Esophagus muscularis mucosa (tissue), 4 donors: Measurements from ENCODE around the gene KIF5C. TPM values are rescaled to one million over a fixed set of nuclear protein-coding genes. Genes with fewer than 3 reads are reported as not detected.

Experiments used
- DNase-seq: peaks from one replicate; pipeline ENCODE4 v3.0.0-alpha.2; 2017; ENCODE audit errors: extremely low spot score
- H3K27ac ChIP-seq, 4 donors: fragments of 200-600 bp; sonication (generic); replicated peaks in 1 of 4; 1 replicate in 3 of 4; 2 replicates in 1 of 4; pipeline ENCODE4 v1.5.1; 2016 to 2019; ENCODE audit warnings: mild to moderate bottlenecking in 1 of 4
- H3K27me3 ChIP-seq, 4 donors: fragments of 200-600 bp; sonication (generic); one replicate each; pipeline versions ENCODE4 v1.5.1 to v1.6.0; 2016 to 2019
- H3K36me3 ChIP-seq, 4 donors: fragments of 200-600 bp; sonication (generic); one replicate each; pipeline ENCODE4 v1.5.1; 2016 to 2019
- H3K4me1 ChIP-seq, 4 donors: fragments of 200-600 bp; sonication (generic); one replicate each; pipeline ENCODE4 v1.5.1; 2016 to 2019
- H3K4me3 ChIP-seq, 4 donors: fragments of 200-600 bp; sonication (generic); 1 replicate in 2 of 4; 2 replicates in 2 of 4; pipeline ENCODE4 v1.5.1; 2016 to 2019; ENCODE audit warnings: mild to moderate bottlenecking in 4 of 4, moderate library complexity in 1 of 4
- H3K9me3 ChIP-seq, 4 donors: fragments of 200-600 bp; sonication (generic); 1 replicate in 3 of 4; 2 replicates in 1 of 4; pipeline ENCODE4 v1.5.1; 2016 to 2019
- CTCF ChIP-seq, 3 experiments: fragments of 200-600 bp in 2 of 3; fragments of 450-650 bp in 1 of 3; sonication (generic) in 2 of 3; IDR thresholded peaks; one replicate each; pipeline ENCODE4 v1.5.1; 2017 to 2019; ENCODE audit warnings: antibody characterized with exemption in 3 of 3, mild to moderate bottlenecking in 2 of 3, moderate library complexity in 1 of 3
- EP300 ChIP-seq: sonication (generic); formaldehyde crosslinking; IDR thresholded peaks from one replicate; pipeline ENCODE4 v1.6.1; 2017; ENCODE audit warnings: antibody characterized with exemption
- POLR2A ChIP-seq: fragments of 450-650 bp; IDR thresholded peaks from one replicate; pipeline ENCODE4 v1.6.1; 2017; ENCODE audit warnings: antibody characterized with exemption, moderate library complexity, mild to moderate bottlenecking, low read depth
- POLR2AphosphoS5 ChIP-seq, 2 donors: sonication (generic); formaldehyde crosslinking; IDR thresholded peaks; one replicate each; pipeline ENCODE4 v1.6.1; 2017; ENCODE audit warnings: antibody characterized with exemption in 2 of 2
- WGBS: methylation state at CpG from one replicate; pipeline ENCODE4 v1.1.5; 2018; 5-methylcytosine and 5-hydroxymethylcytosine counted together
- intact Hi-C: fragments of 100-400 bp; cut with DNase I; formaldehyde crosslinking; loops from one replicate; pipeline ENCODE4 v1.15.1; 2023
- total RNA-seq, 4 donors: library from RNA; depleted of rRNA; stranded (reverse); fragments of >200 nt; gene quantifications; one replicate each; pipeline versions ENCODE4 v1.1.0 to v1.2.1, GENCODE V29; 2016

Gene KIF5C
- total RNA-seq, 4 donors from 2014 or later = 2.9 to 4.6 (median 3.2) TPM

GRCh38 chr2:149057401-149057800 is 182.4 kb downstream of the KIF5C start:
- intact Hi-C loops = no loop called here
- Histone ChIP-seq H3K27me3 (no peaks in the 10 kb centered on the region), H3K27ac (no peak overlapping the region), H3K4me3 (no peak overlapping the region), H3K9me3 (no peaks in the 10 kb centered on the region), H3K36me3 (no peaks in the 10 kb centered on the region), H3K4me1 (no peaks in the 10 kb centered on the region)
- WGBS = 42% methylated on average over 5 of the region's 5 CpGs
- no peak for DNase-seq
- TF ChIP-seq POLR2A (no peak), CTCF (IDR thresholded peaks at IDR 0.05) (no peak), POLR2AphosphoS5 (IDR thresholded peaks at IDR 0.05) (no peak), EP300 (no peak)

DNA sequence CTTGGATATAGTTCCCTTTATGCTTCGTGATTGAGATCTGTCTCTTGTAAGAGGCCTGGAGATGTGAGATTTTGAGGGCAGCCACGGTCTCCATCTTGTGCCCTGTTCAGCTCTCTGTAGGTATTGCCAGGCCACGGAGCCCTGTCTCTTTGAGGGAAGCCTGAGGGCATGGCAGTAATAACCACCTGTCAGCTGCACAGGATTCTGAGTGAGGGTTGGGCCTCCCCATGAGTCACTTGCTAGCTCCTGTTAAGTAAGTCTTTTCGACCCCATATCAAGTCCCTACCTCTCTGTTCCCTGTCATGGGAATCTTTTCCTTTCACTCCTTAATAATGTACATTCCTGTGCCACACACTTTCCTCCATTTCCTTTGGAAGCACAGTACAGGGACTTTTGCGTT is 183.9 kb downstream of the KIF5C start:
- Histone ChIP-seq H3K4me3 (no peak overlapping the region), H3K27ac (no peak overlapping the region), H3K9me3 (no peaks in the 10 kb centered on the region), H3K36me3 (no peaks in the 10 kb centered on the region), H3K4me1 (no peaks in the 10 kb centered on the region), H3K27me3 (no peaks in the 10 kb centered on the region)
- DNase-seq = peak; percentile 72
- no peak for TF ChIP-seq POLR2AphosphoS5 (IDR thresholded peaks at IDR 0.05)
- TF ChIP-seq POLR2A = no peak
- no peak for TF ChIP-seq EP300
- no peak for TF ChIP-seq CTCF (IDR thresholded peaks at IDR 0.05)
- WGBS = 89% methylated on average over 5 of the region's 5 CpGs
- intact Hi-C loops = no loop called here

- no peak overlapping the region for H3K27ac ChIP-seq
- WGBS = 75% methylated on average over 1 of the region's 1 CpG
- peaks cover 0 to 5% (median 5%) of the 10 kb centered on the region in 4 donors for H3K4me1 ChIP-seq
- intact Hi-C loops = no loop called here
- H3K36me3 ChIP-seq = no peaks in the 10 kb centered on the region
- DNase-seq = peak; percentile 86
- H3K4me3 ChIP-seq = no peak overlapping the region
- TF ChIP-seq POLR2AphosphoS5 (IDR thresholded peaks at IDR 0.05) (no peak), POLR2A (no peak), EP300 (no peak)
- no peaks in the 10 kb centered on the region for H3K9me3 ChIP-seq
- H3K27me3 ChIP-seq = no peaks in the 10 kb centered on the region
Measured at GRCh38 chr2:149059822-149060221, 184.8 kb downstream of the KIF5C start.

- TF ChIP-seq POLR2A (no peak), POLR2AphosphoS5 (IDR thresholded peaks at IDR 0.05) (no peak), EP300 (no peak), CTCF (IDR thresholded peaks at IDR 0.05) (no peak)
- H3K4me1 ChIP-seq = peaks cover 0 to 11% (median 10%) of the 10 kb centered on the region in 4 donors
- H3K4me3 ChIP-seq = no peak overlapping the region
- intact Hi-C loops = no loop called here
- H3K36me3 ChIP-seq = no peaks in the 10 kb centered on the region
- DNase-seq = peak; percentile 62
- H3K27me3 ChIP-seq = no peaks in the 10 kb centered on the region
- H3K9me3 ChIP-seq = no peaks in the 10 kb centered on the region
- no peak overlapping the region for H3K27ac ChIP-seq
- WGBS = 89% methylated on average over 2 of the region's 2 CpGs
Measured at GRCh38 chr2:149061133-149061745, 186.2 kb downstream of the KIF5C start.

DNA sequence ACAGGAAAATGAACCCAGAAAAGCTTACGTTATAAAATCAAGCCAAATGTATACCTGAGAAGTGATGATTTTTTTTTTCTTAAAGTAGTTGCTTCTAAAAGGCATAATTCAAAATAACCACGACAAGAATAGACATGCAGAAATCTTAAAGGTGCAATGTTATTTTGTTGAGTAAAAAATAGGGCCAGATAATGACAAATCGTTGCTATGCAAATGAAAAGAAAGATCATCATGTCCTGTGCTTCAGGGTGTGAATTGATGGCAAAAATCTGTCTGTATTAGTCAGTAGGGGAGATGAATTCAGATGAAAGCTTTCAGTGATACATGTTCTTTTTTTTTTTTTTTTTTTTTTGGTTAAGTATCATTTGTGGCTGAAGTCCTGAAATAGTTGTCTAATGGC is 187.5 kb downstream of the KIF5C start:
- no peak overlapping the region for H3K4me3 ChIP-seq
- no peaks in the 10 kb centered on the region for H3K36me3 ChIP-seq
- no peak for TF ChIP-seq POLR2A
- TF ChIP-seq POLR2AphosphoS5 (IDR thresholded peaks at IDR 0.05) = no peak
- TF ChIP-seq EP300 = no peak
- no peak for TF ChIP-seq CTCF (IDR thresholded peaks at IDR 0.05)
- 71% methylated on average over 3 of the region's 3 CpGs for WGBS
- H3K4me1 ChIP-seq = peaks cover 0 to 11% (median 10%) of the 10 kb centered on the region in 4 donors
- H3K27ac ChIP-seq = no peak overlapping the region
- H3K9me3 ChIP-seq = no peaks in the 10 kb centered on the region
- no peaks in the 10 kb centered on the region for H3K27me3 ChIP-seq
- DNase-seq = no peak
- intact Hi-C loops = no loop called here
